ENCODE results near the gene ARHGDIA.

Gene ARHGDIA

DNA sequence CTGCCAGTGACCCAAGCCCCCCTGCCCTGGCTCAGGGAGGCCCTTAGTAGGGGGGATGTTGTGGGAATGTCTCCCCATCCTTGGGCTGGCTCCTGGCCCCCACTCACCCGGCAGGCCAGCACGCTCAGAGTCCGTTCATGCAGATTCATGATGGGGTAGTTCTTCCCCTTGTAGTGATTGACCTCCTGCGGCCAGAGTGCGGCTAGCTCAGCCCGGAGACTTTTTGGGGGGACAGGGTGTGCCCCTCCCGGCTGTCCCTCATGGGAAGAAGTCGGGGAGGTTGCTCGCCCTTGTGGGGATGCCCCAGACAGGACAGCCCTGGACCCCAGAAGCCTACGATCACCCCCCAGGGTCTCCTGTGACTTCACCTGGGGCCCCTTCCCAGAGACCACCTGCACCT lies 34.9 kb upstream of the ARHGDIA start:
- no peak for DNase-seq

DNA sequence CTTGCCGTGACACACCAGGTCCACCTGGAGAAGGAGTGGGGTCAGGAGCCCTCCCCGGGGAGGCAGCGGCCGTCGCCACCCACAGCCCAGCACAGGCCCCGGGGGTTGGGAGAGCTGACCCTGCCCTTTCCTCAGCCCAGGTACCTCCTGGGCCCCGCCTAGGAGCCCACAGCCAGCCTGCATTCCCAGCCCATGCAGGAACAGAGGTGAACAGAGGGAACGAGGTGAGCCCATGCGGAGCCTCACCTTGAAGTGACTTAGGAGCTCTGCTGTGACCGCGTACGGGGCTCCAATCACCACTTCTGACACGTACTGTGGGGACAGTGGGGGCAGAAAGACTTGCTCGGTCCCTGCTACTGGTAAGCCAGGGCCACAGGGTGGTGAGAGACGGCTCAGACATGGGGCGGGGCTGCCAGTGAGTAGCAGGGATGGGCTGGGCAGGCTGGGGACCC lies 34.3 kb upstream of the ARHGDIA start:
- DNase-seq = no peak

DNA sequence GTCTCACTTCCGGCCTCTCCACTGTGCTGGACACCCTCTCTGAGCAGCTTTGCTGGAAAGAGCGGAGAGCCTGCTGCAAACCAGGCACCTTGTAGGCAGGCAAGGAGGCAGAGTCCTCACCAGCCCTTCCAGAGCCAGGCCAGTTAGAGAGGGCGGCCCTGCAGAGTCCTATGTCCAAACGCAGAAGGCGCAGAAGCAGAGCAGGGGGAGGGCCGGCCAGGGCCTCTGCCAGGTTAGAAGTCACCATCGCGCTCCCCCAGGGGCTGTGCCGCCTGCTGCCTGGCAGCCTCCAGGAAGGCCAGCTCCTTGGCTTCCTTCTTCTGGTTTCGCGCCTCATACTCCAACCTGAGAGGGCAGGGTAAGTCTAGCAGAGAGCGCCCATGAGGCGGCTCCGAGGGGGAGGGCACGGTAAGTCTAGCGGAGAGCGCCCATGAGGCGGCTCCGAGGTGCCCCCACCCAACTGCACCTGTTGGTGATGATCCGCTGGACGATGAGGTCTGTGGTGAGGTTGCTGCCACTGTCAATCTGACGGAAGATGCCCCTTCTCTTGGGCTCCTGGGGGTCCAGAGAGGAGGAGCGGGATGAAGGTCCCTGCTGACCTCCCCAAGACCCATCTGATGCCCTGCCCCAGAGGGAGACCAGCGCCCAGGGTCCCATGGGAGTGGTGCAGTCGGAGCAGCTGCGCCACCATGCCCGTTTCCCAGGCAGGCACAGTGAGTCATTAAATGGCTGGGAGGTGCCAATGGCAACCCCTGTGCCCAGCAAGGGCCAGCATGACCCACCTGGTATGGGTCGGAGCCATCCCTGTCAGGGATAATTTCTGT lies 33.7 kb upstream of the ARHGDIA start:
- DNase-seq = no peak

DNA sequence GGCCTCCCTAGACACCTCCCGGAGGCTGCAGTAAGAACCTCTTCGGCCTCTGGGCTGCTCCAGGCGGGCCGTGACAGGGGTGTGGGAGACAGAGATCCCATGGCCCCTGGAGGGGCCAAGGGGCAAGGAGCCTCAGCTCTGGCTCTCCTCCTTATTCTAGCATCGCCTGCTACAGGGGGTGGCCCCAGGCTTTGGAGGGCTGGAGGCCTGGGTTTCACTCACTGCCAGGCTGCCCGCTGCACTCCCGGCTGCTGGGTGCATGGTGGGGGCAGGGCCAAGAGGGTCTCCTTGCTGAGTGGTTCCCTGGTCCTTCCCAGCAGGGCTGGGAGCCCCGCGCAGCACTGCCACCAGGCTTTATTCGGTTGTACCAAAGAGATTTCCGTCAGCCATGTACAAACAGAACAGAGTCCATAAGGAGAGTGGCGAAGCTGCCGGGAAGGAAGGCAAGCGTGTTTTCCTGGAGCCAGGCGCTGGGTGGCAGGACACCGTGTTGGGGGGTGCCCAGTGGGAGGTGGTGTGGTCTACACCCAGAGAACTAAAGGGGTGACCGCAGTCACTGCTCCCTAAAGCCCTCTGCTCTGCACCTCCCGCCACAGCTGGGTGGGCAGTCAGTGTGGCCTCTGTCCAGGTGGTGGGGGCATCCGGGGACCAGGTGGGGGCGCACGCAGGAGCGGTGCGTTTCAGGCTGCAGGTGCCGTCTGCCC lies 32.9 kb upstream of the ARHGDIA start:
- DNase-seq = no peak

DNA sequence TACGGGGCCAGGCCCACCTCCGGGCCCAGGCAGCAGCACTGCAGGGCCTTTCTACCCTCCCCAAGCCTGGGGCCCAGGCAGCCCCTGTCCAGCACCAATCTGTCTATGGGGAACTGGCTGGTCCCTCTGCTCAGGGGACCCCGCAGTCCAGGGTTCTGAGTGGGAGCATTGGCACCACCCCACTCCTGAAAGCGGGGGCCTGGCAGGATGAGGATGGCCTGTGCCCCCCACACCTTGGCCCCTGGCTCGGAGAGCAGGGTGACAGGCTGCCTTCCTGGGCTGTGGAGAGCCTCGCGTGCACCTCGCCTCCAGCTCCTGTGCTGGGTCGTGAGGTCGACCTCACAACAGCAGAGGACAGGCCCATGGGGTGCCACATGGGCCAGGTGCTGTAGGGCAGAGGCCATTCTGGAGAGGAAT lies 32.3 kb upstream of the ARHGDIA start:
- DNase-seq = no peak

DNA sequence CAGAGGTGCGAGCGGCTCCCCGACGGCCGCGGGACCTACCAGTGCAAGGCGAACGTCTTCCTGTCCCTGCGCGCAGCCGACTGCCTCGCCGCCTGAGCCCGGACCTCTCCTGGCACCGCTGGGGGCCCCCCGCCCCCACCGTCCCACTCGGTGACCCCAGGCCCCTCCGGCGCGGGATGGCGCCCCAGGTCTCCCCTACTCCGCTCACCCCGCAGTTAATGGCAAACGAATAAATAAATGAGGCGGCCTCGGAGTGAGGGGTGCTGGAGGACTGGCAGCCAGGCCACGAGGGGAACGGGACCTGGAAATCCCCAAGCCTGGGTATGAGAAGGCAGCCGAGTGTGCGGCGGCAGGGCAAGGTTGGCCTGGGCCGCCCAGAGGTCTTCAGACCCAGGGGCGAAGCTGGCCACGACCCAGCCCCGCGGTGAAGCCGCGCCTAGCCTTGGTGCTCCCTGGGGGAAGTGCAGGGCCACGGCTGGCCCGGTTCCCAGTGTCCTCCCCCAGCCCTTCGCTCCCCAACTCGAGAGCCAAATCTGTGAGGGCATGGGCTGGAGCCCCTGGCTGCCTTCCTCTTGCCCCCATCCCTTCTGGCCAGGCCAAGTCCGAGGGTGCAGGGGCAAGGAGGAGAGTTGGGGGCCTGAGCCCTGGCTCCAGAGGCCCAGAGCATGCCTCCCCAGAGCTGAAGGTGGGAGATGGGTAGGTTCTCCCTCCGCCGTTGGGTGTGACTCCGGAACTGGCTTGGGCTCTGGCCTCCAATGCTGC lies 31.7 kb upstream of the ARHGDIA start:
- DNase-seq = no peak

DNA sequence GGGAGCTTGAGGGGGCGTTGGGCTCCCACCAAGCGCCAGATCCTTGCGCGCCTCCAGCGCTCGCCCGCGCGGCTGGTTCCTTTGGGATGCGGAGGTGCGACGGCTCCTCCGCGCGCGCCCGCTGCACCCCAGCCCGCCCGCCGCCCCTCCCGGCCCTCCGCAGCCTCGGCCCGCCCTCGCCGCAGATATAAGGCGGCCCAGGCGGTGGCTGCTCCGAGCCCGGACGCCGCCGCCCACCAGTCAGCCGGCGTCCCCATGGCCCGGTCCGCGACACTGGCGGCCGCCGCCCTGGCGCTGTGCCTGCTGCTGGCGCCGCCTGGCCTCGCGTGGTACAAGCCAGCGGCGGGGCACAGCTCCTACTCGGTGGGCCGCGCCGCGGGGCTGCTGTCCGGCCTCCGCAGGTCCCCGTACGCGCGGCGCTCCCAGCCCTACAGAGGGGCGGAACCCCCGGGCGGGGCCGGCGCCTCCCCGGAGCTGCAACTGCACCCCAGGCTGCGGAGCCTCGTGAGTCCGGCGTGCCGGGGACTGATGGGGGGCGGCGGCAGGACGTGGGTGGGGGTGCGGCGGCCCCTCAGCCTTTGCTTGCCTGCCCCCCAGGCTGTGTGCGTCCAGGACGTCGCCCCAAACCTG lies 31.0 kb upstream of the ARHGDIA start, which contains the start of gene NPB:
Gene NPB, plus strand, starts transcription at position 216 of the 630 bp plus-strand sequence. Its CDS starts 40 bp downstream, at position 256.
- peak in 2 of 3 donors; percentile 40 to 67 for DNase-seq

DNA sequence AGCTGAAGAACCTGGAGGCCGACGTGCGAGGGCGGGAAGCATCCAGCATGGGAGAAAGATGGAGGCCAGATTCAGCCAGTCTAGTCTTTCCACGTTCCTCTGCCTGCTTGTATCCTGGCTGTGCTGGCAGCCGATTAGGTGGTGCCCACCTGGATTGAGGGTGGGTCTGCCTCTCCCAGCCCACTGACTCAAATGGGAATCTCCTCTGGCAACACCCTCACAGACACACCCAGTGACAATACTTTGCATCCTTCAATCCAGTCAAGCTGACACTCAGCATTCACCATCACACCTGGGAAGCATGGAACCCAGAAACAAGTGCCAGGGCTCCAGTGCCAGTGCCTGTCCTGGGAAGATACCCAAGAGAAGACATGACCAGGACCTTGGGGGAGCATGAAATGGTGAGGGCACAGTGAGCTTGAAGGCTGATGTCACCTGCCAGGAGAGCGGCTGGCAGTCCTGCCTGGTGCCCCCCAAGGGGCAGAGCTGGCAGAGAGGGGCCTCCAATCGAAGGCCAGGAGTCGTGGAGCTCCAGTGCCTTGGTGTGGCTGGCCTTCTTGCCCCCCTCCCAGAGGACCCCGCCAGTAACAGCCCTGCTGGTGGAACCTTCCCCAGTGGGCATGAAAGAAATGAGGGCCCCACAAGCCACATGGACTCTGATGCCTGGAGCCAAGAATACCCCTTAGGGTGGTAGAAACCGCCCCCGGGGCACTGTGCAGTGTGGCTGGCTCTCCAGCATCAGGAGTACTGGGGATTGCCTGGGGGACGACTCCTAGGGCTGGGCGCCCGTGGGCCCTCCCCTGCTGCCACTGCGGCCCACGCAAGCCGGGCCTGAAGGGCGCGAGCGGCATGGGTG lies 30.3 kb upstream of the ARHGDIA start:
- no peak for DNase-seq

DNA sequence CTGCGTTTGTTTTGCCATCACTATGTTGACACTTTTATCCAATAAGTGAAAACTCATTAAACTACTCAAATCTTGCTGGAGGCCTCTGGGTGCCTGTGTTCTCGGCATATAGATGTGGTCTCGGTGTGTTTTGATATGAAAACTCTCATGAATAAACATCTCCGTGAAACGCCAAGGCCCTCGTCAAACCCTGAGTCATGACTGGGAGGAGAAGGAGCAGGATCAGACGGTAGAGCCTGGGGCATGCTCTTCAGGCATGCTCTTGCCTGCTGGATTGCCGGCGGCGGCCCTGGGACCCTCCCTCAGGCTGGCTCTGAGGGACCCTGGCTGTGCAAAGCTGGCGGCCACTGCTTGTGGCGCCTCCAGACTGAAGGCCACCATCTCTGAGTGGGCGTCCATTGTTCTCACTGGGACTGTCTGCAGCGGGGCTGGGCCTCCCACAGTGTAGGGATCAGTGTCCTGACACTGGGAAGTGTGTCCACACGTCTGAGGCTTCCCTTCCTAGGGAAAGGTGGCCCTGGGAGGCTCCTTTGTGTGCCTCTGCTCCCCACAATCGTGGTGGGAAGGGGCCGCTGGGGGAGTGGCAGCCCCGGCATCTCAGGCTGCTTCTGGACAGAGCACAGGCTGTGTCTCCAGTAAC lies 29.2 kb upstream of the ARHGDIA start:
- no peak for DNase-seq

DNA sequence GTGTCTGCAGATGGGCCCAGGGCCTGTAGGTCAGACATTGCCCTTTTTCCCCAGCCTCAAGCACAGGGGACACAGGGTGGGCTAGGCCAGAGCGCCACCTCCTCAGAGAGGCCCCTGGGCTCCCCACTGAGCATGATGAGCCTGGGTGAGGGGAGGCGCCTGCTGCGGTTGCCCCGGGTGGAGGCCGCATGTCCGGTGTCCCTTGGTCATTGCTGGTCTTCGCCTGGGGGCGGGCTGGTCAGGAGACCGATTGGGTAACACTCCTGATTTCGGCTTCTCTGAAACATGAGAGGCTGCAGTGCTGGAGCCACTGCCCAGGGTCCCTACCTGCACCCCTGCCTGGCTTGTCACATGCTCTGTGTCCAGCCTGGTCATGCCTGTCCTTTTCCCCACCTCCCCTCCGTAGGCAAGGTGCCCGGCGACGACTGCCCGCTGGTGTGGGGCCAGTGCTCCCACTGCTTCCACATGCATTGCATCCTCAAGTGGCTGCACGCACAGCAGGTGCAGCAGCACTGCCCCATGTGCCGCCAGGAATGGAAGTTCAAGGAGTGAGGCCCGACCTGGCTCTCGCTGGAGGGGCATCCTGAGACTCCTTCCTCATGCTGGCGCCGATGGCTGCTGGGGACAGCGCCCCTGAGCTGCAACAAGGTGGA lies 28.5 kb upstream of the ARHGDIA start:
- no peak for DNase-seq

DNA sequence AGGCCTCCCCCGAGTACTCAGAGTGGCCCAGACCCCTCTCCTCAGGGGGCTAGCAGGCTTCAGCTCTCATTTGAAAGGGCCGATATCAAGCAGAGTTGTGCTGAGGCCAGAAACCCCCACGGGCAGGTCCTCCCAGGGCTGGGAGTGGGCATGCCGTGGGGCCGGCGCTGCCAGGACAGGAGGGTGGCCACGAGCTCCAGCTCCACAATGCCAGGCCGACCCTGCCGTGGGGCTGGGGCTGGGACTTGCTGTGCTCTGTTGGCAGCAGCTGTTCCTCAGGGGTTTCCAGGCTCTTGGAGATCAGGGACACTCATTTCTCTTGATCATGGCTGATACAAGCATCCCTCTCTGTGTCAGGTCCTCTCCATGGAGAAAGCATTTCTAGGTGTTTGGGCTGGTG lies 27.7 kb upstream of the ARHGDIA start:
- no peak for DNase-seq

DNA sequence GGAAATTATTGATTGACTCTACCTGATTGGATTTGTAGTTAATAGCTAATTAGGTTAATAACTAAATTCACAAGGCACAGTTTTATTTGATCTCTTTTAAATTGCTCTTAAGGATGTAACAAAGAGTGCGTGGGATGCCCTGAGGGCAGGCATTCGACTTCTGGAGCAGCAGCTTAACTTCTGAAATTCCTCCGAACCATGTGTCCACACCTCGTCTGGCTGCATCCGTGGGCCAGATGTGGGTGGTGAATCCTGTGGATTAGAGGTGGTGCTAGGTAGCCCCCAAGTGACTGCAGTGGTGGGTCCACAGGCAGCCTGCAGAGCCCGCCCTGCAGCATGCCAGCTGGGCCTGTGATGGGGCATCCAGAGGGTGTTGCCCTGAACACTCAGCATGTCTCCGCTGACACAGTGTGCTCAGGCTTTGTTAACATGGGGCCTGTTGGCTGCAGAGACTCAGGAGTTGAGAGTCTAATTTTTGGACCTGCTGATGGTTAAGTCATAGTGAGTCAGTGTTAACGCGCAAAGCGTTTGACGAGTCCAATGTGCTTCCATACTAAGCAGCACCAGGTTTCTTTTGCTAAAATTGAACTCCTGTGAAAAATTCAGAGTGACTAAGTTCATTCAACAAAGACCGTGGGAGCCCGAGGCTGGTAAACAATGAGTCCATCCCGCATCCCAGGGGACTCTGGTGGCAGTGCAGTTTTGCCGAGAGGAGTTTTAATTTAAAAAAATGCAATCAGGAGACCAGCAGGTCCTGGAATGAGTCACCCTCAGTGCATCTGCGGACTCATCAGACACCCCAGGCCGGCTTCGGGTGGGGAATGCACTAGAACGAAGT lies 27.1 kb upstream of the ARHGDIA start:
- no peak for DNase-seq

DNA sequence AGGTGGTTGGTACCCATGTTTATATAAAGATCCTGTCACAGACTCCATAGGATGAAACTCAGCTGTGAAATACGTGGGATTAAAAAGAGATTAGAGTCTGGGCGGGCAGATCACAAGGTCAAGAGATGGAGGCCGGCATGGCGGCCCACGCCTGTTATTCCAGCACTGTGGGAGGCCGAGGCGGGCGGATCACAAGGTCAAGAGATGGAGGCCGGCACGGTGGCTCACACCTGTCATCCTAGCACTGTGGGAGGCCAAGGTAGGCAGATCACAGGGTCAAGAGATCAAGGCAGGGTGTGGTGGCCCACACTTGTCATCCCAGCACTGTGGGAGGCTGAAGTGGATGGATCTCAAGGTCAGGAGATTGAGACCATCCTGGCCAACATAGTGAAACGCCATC lies 24.3 kb upstream of the ARHGDIA start:
- DNase-seq = no peak

DNA sequence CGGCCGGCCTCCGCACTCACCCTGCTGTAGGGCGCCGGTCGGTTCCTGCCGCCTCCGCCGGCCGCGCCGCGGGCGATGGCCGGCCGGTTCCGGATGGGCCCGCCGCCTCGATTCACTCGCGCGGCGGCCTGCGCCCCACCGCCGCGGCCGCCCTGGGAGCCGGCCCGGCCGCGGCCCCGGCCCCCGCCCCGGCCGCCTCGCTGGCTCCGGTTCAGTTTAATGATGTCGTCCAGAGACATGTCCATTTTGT lies 20.1 kb upstream of the ARHGDIA start:
- DNase-seq = no peak

DNA sequence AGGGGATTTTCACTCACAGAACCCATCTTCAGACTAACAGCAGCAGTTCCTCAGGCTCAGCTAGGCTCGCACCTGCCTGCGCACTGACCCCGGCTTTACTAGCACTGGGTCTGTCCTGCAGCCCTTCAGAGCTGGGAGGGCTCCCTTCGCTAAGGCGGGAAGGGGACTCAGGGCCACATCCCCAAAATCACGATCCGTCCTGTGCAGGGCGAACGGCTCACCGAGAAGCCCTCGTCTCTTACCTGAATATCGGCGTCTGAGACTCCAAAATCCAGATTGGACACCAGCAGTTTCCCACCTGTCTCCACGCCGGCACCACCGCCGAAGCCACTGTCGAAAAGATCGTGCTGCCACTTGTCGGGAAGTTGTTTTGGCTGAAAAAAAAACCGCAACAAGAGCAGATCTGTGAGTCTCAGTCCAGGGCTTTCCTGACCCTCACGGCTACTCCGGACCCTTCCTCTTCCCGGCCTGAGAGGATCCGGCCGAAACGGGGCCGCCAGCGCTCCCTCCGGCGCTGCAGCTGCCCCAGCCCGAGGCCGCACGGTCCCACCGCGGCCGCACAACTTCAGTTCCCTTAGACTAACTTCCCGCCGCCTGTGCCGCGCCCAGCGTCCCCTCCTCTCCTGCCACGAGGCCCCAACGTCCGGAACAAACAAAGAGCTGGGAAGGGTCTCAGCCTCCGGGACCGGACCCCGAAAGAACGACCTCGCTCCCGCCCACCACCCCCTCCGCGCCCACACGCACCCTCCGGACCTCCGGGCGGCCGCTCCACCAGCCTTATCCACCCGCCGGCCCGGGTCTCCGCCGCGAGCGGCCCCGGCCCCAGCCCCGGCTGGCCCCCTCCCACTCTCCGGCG lies 19.5 kb upstream of the ARHGDIA start:
- peak; percentile 47 to 77 (median 52) for DNase-seq

DNA sequence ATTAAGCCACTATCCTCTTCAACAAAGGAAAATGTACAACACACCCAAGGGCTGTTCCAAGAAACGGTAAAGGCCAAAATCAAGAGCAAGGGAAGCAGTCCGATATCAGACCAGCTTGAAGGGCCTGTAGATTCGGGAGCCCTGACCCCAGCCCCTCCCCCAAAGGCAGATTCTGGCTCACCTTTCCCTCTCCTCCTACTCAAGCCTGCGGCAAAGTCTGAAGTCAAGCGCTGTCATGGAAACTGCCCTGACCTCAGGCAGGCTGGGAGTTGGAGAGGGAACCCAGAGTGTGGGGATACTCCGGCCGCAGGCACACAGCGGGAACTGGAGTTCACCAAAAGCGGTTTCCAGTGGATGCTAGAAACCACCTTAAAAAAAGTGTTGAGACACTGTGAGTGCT lies 18.5 kb upstream of the ARHGDIA start:
- no peak for DNase-seq

DNA sequence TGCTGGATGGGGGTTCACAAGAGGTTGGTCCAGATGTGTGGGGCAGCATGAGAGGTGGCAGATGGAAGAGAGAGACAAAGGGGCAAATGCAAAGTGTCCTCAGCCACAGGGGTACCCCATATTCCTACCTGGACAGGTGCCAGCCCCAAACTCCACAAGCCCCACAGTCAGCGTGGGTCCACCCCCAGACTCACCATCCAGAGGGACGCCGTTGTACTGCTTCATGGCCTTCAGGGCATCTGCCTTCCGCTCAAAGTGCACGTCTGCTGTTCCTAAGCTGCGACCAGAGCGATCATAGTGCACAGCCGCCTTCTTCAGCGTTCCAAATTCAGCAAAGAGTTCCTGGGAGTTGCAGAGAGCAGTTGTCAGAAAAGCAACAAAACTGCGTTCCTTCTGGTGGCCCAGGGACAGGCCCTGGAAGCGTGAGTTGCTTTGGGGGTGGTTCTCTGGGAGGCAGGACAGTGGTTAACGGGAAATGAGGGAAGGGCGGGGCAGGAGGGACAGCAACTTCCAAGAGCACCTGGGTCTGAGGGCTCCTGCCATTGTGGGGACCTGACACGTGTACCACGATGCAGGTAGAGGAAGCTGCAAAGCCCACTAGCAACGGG lies 18.0 kb upstream of the ARHGDIA start:
- no peak for DNase-seq

DNA sequence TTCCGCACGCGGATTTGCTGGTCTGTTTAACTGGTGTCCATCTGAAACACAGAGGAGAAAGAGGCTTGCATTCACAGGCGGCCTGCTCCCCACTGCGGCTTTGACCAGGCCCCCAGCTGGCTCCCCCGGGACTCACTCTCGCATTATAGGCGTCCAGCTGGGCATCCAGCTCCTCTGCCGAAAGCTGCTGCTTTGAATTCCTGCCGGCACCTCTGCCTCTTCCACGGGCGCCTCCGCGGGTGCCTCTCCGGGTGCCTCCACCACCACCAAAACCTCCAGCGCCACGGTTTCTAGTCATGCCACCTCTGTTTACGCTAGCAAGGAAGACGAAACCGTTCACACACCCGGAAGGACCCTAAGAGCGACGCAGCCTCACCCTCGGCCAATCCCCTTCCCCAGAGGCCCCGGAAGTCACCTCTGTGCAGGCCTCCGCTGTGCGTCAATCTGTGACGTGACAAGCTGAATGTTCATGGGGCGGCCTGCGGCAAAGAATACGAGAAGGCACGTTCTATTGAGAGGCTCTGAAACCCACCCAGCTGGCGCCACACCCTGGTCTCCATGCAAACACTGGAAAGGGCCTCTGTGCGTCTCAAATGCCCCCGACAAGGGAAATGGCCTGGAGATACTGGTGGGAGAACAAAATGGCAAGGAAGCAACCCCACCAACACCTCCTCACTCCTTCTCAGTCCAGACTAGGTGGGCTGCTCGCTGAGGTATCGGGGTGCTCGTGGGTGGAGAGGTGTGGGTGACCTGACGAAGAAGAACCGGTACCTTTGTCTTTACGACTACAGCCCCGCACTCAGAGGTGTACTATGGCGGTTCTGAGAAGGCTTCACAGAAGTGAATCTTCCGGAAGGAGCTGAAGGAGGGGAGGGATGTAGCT lies 17.2 kb upstream of the ARHGDIA start:
- no peak for DNase-seq

Data from suppressor macrophage treated with lipopolysaccharide for 1 hour (primary cell).